ENCODE measurements around the gene FIGN. TPM values are rescaled to one million over a fixed set of nuclear protein-coding genes. Genes with fewer than 3 reads are reported as not detected.

Gene FIGN
- total and polyA plus RNA-seq, 2 donors from 2014 or later, result 1.1 to 8.0 TPM

DNA sequence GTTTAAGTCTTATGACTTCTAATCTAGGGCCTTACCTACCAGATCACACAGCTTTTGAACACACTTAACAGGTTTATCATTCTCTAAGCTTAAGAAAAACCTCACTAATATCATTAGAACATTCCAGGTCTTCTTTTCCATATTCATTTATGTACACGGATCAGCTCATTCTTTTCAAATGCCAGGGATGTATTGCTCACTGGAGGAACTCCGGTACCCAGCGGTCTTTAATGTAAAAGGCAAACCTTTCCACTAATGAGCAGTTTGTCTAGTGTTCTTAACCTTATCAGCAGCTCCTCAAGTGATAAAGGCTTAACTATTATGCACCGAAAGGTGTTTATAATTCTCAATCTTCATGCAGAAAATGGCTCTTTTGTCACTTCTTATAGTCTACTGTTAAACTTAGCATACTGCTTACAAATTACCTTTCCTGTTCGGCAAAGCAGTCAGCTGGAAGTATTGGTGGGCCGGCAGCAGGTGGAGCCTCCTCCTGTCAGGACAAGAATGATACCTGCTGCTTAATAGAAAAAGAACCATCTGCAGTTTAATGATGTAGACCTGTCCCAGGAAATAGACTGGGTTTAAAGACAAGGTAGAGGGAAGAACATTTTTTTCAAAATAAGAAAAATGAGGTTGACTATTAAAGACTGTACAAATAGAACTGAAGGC is 142.7 kb downstream of the FIGN start:
- no peaks in the 10 kb centered on the region for H3K36me3 ChIP-seq (ENCODE audit: control insufficient read depth in 2 of 3, insufficient read depth in 3 of 3, low read length in 3 of 3)
- no peaks in the 10 kb centered on the region for H3K27me3 ChIP-seq (ENCODE audit: control insufficient read depth, insufficient read depth, low read length)
- DNase-seq, result no peak
- TF ChIP-seq, protein P1, sequence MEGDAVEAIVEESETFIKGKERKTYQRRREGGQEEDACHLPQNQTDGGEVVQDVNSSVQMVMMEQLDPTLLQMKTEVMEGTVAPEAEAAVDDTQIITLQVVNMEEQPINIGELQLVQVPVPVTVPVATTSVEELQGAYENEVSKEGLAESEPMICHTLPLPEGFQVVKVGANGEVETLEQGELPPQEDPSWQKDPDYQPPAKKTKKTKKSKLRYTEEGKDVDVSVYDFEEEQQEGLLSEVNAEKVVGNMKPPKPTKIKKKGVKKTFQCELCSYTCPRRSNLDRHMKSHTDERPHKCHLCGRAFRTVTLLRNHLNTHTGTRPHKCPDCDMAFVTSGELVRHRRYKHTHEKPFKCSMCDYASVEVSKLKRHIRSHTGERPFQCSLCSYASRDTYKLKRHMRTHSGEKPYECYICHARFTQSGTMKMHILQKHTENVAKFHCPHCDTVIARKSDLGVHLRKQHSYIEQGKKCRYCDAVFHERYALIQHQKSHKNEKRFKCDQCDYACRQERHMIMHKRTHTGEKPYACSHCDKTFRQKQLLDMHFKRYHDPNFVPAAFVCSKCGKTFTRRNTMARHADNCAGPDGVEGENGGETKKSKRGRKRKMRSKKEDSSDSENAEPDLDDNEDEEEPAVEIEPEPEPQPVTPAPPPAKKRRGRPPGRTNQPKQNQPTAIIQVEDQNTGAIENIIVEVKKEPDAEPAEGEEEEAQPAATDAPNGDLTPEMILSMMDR (IDR thresholded peaks at IDR 0.05; ENCODE audit: borderline replicate concordance, extremely low read depth, insufficient read depth), result no peak
- no peak for FAIRE-seq
- H3K9me3 ChIP-seq (ENCODE audit: control insufficient read depth in 2 of 3, insufficient read depth in 1 of 3, low read length in 3 of 3), result no peaks in the 10 kb centered on the region
- no peak overlapping the region for H3K9ac ChIP-seq (ENCODE audit: low read length in 3 of 3)
- H3K4me3 ChIP-seq (ENCODE audit: low read length in 3 of 3), result no peak overlapping the region
- H3K4me1 ChIP-seq (ENCODE audit: control insufficient read depth in 2 of 3, insufficient read depth in 2 of 3, low read depth in 1 of 3, low read length in 3 of 3), result no peaks in the 10 kb centered on the region
- intact Hi-C loops (cut with DNase I), result no loop called here
- H3K27ac ChIP-seq (ENCODE audit: low read depth in 2 of 2, low read length in 2 of 2), result no peak overlapping the region

DNA sequence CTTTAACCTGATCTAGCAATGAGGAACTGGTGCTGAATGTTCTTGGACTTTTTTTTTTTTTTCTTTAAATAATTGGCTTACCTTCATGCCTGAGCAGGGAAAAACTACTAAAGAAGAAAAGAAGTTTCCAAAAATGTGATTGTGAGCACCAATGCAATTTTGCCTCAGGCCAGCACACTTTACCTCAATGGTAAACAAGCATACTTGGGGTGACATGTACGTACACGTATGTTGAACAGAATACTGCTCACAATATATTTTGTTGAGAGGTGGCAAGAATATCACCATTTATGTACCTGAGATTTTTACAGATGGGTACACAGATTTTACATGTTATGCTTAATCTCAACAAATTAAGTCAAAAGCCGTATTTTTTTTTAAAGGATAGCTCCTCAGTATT is 144.3 kb downstream of the FIGN start:
- intact Hi-C loops (cut with DNase I), result no loop called here
- H3K4me1 ChIP-seq (ENCODE audit: control insufficient read depth in 2 of 3, insufficient read depth in 2 of 3, low read depth in 1 of 3, low read length in 3 of 3), result no peaks in the 10 kb centered on the region
- no peaks in the 10 kb centered on the region for H3K36me3 ChIP-seq (ENCODE audit: control insufficient read depth in 2 of 3, insufficient read depth in 3 of 3, low read length in 3 of 3)
- no peak overlapping the region for H3K9ac ChIP-seq (ENCODE audit: low read length in 3 of 3)
- no peak overlapping the region for H3K4me3 ChIP-seq (ENCODE audit: low read length in 3 of 3)
- DNase-seq (no peak), FAIRE-seq (no peak)
- no peaks in the 10 kb centered on the region for H3K27me3 ChIP-seq (ENCODE audit: control insufficient read depth, insufficient read depth, low read length)
- no peaks in the 10 kb centered on the region for H3K9me3 ChIP-seq (ENCODE audit: control insufficient read depth in 2 of 3, insufficient read depth in 1 of 3, low read length in 3 of 3)
- H3K27ac ChIP-seq (ENCODE audit: low read depth in 2 of 2, low read length in 2 of 2), result no peak overlapping the region
- TF ChIP-seq, protein P1 (IDR thresholded peaks at IDR 0.05; ENCODE audit: borderline replicate concordance, extremely low read depth, insufficient read depth), result no peak

DNA sequence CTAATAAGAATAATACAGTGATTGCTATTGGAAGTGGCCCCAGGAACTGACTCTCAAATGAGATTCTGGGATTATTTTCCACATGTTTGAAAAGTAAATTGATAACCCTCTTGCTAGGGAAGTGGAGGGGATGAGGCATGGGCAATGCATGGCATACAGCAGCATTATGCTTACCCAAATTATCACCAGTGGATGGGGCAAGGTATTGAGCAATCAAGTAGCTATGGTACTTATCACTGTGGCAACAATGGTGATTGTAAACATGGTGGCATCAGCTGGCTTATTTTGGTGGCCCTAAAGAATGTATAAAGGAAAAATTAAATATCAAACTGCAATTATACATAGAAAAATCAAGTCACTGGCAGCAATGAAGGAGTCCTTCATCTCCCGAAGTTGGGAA is 155.1 kb downstream of the FIGN start:
- no peak for DNase-seq
- Histone ChIP-seq H3K27me3 (ENCODE audit: control insufficient read depth, insufficient read depth, low read length) (no peaks in the 10 kb centered on the region), H3K27ac (ENCODE audit: low read depth in 2 of 2, low read length in 2 of 2) (no peak overlapping the region), H3K4me1 (ENCODE audit: control insufficient read depth in 2 of 3, insufficient read depth in 2 of 3, low read depth in 1 of 3, low read length in 3 of 3) (no peaks in the 10 kb centered on the region), H3K9me3 (ENCODE audit: control insufficient read depth in 2 of 3, insufficient read depth in 1 of 3, low read length in 3 of 3) (no peaks in the 10 kb centered on the region), H3K4me3 (ENCODE audit: low read length in 3 of 3) (no peak overlapping the region), H3K9ac (ENCODE audit: low read length in 3 of 3) (no peak overlapping the region), H3K36me3 (ENCODE audit: control insufficient read depth in 2 of 3, insufficient read depth in 3 of 3, low read length in 3 of 3) (no peaks in the 10 kb centered on the region)
- TF ChIP-seq, protein P1 (IDR thresholded peaks at IDR 0.05; ENCODE audit: borderline replicate concordance, extremely low read depth, insufficient read depth), result no peak
- FAIRE-seq, result no peak
- intact Hi-C loops (cut with DNase I), result no loop called here

DNA sequence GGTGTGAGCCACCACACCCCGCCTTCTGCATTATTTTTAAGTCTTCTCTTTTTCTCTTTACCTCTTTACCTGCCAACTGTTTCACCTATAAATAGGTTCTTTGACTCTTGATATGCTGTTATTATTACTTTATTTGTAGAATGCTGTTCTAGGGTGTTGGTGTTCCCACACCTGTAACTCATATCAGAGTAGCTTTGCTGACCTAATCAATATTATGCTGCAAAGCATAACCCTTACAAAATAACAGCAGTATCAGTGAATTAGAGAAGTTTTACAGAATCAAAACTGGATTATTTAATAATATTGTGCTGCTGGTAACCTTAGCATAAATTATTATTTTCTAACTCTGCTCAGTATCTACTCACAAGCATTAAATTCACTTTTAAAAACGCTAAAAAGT is 161.5 kb downstream of the FIGN start:
- Histone ChIP-seq H3K9me3 (ENCODE audit: control insufficient read depth in 2 of 3, insufficient read depth in 1 of 3, low read length in 3 of 3) (no peaks in the 10 kb centered on the region), H3K36me3 (ENCODE audit: control insufficient read depth in 2 of 3, insufficient read depth in 3 of 3, low read length in 3 of 3) (no peaks in the 10 kb centered on the region), H3K4me3 (ENCODE audit: low read length in 3 of 3) (no peak overlapping the region), H3K27ac (ENCODE audit: low read depth in 2 of 2, low read length in 2 of 2) (no peak overlapping the region), H3K27me3 (ENCODE audit: control insufficient read depth, insufficient read depth, low read length) (no peaks in the 10 kb centered on the region), H3K9ac (ENCODE audit: low read length in 3 of 3) (no peak overlapping the region), H3K4me1 (ENCODE audit: control insufficient read depth in 2 of 3, insufficient read depth in 2 of 3, low read depth in 1 of 3, low read length in 3 of 3) (no peaks in the 10 kb centered on the region)
- DNase-seq (no peak), FAIRE-seq (no peak)
- intact Hi-C loops (cut with DNase I), result no loop called here
- TF ChIP-seq, protein P1 (IDR thresholded peaks at IDR 0.05; ENCODE audit: borderline replicate concordance, extremely low read depth, insufficient read depth), result no peak

Measured in kidney (tissue), 14 donors.